Skeletal muscle satellite cell (primary cell): ENCODE measurements around the gene CCDC38. TPM values are rescaled to one million over a fixed set of nuclear protein-coding genes. Genes with fewer than 3 reads are reported as not detected.

Experiments
- H3K27me3 ChIP-seq: 2 replicates; pipeline ENCODE4 v1.7.0; 2013; ENCODE audit warnings: low read length; ENCODE audit not compliant: control insufficient read depth, insufficient read depth
- H3K36me3 ChIP-seq: 2 replicates; pipeline ENCODE4 v1.7.0; 2013; ENCODE audit warnings: mild to moderate bottlenecking, control low read depth, low read length; ENCODE audit not compliant: insufficient read depth
- H3K4me1 ChIP-seq: 2 replicates; pipeline ENCODE4 v1.7.0; 2013; ENCODE audit warnings: low read length; ENCODE audit not compliant: control insufficient read depth, insufficient read depth
- H3K4me2 ChIP-seq: 2 replicates; pipeline ENCODE4 v1.7.0; 2013; ENCODE audit warnings: mild to moderate bottlenecking, low read length
- H3K4me3 ChIP-seq: 2 replicates; pipeline ENCODE4 v1.7.0; 2013; ENCODE audit warnings: low read length
- H3K9ac ChIP-seq: 2 replicates; pipeline ENCODE4 v1.7.0; 2013; ENCODE audit warnings: mild to moderate bottlenecking, low read depth, low read length, moderate library complexity
- H3K9me3 ChIP-seq: replicated peaks from 2 replicates; pipeline ENCODE4 v1.7.0; 2013; ENCODE audit warnings: mild to moderate bottlenecking, control low read depth, low read length
- total RNA-seq: library from RNA; depleted of rRNA; stranded (reverse); fragments of >200 nt; gene quantifications from 2 replicates; pipeline ENCODE4 v1.2.3, GENCODE V29; 2012; rRNA removed

CCDC38 gene
- total RNA-seq, result 0.22 TPM in 1 of 2 replicates, not detected in the other

DNA sequence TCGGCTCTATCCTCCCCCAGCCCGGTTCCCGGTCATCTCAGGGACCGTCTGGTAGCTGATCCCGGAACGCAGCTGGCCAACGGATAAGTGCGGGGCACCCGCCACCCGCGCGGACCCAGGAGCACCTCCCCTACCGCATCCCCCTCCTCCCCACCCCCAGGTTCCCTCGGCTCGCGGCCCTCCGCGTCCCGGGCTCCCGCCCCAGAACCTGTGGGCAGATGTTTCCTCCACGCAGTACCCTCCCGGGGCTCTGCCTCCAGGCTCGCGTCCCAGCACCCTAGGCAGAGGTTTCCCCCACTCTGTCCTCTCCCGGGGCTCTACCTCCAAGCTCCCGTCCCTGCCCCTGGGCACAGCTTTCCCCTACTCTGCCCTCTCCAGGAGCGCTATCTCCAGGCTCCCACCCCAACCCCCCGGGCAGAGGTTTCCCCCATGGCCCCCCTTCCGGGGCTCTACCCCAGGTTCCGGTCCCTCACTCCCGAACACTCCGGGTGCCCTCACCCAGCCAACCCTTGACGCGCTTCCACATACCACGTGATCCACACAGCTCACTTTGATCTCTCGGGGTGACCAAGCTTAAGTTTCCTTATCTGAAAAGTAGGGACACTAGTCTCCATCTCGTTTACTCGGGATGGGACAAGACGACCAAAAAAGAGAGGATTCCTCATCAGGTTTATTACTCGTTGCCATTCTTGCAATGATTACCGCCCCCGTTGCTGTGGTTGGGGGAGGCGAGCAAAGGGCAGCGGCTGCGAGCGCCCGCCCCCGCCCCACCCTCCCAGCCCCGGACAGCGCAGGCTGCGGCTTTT, at the start of gene CCDC38:
TSS of gene CCDC38 (minus strand) at position 91 of the 806 bp plus-strand sequence. CDS start 6,105 bp downstream, outside the sequence.
- Histone ChIP-seq H3K4me1 (no peaks in the 10 kb centered on the region), H3K27me3 (peaks cover 9% of the 10 kb centered on the region), H3K4me3 (peak within 1 kb of the TSS; percentile 86), H3K4me2 (peak within 1 kb of the TSS; percentile 97), H3K9ac (peak within 1 kb of the TSS; percentile 75), H3K9me3 (no peaks in the 10 kb centered on the region), H3K36me3 (no peaks in the 10 kb centered on the region)

DNA sequence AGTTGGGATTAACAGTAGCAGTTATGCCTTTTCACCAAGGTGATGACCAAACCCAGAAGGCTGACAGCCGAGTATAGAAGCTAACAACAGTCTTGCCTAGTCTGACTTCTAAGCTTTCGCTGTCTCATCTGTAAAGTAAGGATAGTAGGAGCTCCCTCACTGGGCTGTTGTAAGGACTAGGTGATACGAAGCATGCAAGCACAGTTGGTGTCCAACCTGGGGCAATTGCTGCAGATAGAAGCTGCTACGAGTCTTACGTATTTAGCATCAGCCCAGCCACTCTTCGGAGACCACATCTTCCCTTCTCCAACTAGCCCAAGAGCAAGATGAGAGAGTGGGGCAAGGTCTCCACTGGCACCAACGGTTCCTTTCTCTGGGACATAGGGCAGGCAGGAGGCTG, 47.7 kb upstream of the CCDC38 start:
- Histone ChIP-seq H3K9ac (no peak overlapping the region), H3K27me3 (peaks cover 35% of the 10 kb centered on the region), H3K9me3 (no peaks in the 10 kb centered on the region), H3K4me1 (no peaks in the 10 kb centered on the region), H3K4me3 (no peak overlapping the region), H3K4me2 (no peak overlapping the region), H3K36me3 (no peaks in the 10 kb centered on the region)

DNA sequence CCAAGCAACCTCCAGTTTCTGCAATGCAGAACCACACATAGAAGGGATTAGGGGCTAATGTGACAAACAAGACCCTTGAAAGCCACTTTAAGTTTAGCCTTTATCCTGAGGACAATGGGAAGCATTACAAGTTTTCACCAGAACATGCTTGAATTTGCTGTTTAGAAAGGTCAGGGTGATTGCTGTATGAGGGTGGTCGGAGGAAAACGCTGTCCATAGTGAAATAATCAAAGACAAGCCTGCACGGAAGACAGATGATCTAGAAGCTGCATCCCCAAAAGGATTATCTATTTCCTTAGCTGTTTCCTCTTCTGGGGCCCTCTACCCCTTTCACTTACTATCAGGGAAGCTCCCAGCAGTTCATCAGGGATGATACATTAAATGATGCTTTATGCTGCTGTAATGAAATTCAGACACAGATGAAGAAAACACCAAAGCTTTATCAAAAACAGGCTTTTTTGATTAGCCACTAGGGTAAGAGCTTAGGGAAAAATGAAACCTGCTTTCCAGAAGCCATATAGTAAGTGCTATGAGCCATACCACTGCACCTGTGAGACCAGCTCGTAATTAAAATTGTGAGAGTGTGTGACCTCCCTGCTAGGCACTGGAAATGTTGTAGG, 47.2 kb upstream of the CCDC38 start:
- Histone ChIP-seq H3K4me1 (no peaks in the 10 kb centered on the region), H3K27me3 (peaks cover 35% of the 10 kb centered on the region), H3K9me3 (no peaks in the 10 kb centered on the region), H3K4me2 (no peak overlapping the region), H3K4me3 (no peak overlapping the region), H3K9ac (no peak overlapping the region), H3K36me3 (no peaks in the 10 kb centered on the region)

DNA sequence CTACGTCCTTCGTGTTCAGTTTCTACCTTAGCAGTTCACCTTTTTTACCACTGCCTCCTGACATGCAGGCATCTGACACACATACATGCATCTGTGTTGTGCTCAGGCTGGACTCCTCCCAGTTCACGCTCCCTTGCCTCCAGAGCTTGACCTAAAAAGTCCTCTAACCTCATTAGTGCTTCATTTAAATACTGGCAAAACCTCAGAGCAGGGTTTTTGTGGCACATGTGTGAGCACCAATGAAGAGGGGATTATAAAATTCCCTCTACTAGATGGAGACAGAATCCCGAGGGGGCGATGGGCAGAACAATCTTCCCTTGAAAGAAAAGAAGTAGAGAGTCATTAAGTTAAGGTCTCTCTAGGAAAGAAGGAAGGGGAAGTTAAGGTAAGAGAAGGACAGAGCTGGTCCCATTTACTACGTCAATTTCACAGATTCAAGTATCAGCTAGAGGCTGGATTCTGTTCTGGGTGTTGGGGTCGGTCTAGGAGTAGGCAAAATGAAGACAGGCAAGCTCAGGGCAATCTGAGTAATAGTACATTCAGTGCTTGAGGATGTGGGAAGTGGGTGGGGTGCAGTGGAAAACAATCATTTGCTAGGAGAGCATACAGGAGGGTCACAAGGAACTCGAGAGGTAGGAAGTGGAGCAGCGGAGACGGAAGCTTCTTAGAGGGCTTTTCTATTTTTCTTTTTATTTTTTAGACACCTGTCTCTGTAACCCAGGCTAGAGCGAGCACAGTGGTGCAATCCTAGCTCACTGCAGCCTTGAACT, 46.3 kb upstream of the CCDC38 start:
- Histone ChIP-seq H3K4me3 (no peak overlapping the region), H3K36me3 (no peaks in the 10 kb centered on the region), H3K9me3 (no peaks in the 10 kb centered on the region), H3K9ac (no peak overlapping the region), H3K4me2 (no peak overlapping the region), H3K4me1 (no peaks in the 10 kb centered on the region), H3K27me3 (peaks cover 32% of the 10 kb centered on the region)

DNA sequence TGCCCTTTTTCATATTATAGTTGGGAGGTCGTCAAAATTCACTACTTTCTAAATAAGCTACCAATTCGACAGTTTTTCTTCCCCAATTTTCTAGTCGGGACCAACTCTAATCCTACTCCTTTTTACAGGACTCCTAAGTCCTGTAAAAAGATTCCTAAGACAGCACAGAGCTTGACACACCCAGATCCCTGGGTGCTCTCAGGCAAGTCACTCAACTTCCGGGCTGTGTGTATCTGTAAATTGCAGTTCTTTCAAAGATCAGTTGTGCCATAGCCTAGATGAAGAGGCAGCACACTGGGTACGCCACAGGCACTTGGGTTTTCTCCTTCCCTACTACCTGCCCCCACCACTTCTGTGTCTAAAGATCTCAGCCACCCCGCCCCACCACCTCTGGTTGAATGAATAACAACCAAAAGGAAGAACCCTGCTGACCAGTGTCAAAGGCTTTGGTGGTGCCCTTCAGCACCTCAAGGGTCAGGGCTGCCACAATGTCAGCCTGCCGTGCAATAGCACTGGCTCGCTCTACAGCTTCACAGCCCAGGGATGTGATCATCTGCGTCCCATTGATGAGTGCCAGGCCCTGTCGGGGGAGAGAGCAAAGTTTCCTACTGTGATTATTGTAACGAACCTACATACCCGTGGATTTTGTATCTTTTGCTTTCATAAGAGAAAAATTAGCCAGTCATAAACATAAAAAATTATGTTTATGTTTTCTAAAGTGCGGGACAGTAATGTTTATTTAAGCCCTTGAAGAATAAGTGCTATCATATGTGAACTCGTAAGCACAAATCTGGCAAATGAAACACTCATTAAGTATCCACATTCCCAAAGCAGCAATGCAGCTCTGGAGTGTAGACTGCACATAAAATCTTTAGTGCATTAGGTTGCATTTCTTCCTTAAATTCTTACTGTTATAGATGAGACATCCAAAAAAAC, 44.5 kb upstream of the CCDC38 start:
- Histone ChIP-seq H3K27me3 (peaks cover 20% of the 10 kb centered on the region), H3K9me3 (no peaks in the 10 kb centered on the region), H3K36me3 (no peaks in the 10 kb centered on the region), H3K4me1 (no peaks in the 10 kb centered on the region), H3K4me2 (no peak overlapping the region), H3K9ac (no peak overlapping the region), H3K4me3 (no peak overlapping the region)

DNA sequence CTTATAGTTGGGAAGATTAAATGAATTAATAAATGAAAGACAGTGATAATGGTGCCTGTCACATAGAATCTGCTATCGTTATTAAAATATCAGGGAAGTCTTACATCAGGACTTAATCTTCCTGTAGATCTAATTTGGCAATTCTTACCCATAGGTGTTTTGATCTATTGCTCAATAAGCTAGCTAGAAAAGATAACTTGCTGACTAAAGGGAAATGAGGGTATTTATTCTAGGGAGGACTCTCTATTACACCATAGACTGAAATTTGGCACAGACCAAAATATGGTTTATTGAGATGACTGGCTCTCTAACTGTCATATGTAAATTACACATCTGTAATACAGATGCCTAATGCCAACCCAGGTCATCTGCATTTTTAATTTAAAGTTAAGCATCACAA, 42.3 kb upstream of the CCDC38 start:
- Histone ChIP-seq H3K27me3 (peaks cover 10% of the 10 kb centered on the region), H3K9ac (no peak overlapping the region), H3K4me2 (no peak overlapping the region), H3K36me3 (no peaks in the 10 kb centered on the region), H3K4me3 (no peak overlapping the region), H3K4me1 (no peaks in the 10 kb centered on the region), H3K9me3 (no peaks in the 10 kb centered on the region)

DNA sequence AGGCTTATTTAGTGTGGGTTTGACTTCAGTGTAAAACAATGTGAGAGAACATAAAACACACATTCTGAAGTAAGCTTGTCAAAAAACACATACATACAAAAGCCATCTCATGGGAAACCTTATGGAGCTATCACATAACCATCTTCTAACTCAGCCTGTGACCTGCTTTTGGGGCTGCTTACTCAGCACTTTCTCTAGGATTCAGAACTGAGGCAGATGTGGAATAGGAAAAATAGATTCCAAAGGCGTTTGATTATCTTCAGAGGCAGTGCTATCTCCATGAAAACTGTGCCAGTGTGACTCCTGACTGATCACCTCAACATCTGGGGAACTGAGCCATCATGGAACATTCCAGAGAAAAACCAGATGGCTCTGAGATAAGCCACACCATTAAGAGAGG, 40.2 kb upstream of the CCDC38 start:
- no peaks in the 10 kb centered on the region for H3K4me1 ChIP-seq

DNA sequence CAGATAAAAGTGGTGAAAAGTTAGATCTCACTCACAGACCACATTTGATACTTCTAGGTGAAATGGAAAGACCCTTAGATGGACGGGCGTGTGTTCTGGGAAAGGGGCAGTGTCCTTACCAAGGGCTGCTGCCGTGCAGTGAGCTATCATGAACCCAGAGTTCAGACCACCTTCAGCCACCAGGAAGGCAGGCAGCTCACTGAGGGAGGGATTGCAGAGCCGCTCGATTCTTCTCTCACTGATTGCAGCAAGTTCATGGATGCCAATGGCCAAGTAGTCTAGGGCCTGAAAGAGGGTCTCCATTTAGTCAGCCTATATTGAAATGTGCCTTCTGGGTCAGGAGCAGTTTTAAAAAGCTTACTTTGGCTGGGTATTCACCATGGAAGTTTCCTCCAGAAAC, 38.0 kb upstream of the CCDC38 start:
- no peak overlapping the region for H3K4me3 ChIP-seq
- H3K9ac ChIP-seq, result no peak overlapping the region
- no peaks in the 10 kb centered on the region for H3K9me3 ChIP-seq
- no peaks in the 10 kb centered on the region for H3K27me3 ChIP-seq
- H3K36me3 ChIP-seq, result no peaks in the 10 kb centered on the region
- H3K4me2 ChIP-seq, result no peak overlapping the region
- H3K4me1 ChIP-seq, result no peaks in the 10 kb centered on the region

More for the DNA sequence above, 40.2 kb upstream of the CCDC38 start:
- Histone ChIP-seq H3K27me3 (no peaks in the 10 kb centered on the region), H3K36me3 (no peaks in the 10 kb centered on the region), H3K9me3 (no peaks in the 10 kb centered on the region), H3K4me2 (no peak overlapping the region), H3K9ac (no peak overlapping the region), H3K4me3 (no peak overlapping the region)

DNA sequence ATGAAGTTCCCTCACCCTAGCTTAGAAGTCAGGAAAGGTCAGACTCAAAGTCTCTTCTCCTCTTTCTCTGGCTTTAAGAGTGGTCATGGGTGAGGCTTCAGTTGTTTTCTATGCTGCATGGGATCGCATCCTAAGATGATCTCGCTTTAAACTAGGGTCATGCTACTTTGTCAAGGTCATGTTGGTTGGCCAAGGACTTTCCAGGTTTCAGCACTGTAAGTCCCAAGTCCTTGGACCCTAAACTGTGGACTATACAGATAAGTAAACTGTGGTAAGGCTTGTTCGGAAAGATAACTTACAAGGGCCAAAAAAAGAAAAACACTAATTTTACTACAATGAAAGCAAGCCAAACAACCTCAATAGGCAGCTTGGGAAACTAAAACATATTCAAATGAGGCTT, 36.4 kb upstream of the CCDC38 start:
- H3K27me3 ChIP-seq, result no peaks in the 10 kb centered on the region
- H3K9ac ChIP-seq, result no peak overlapping the region
- no peaks in the 10 kb centered on the region for H3K36me3 ChIP-seq
- no peaks in the 10 kb centered on the region for H3K4me1 ChIP-seq
- no peak overlapping the region for H3K4me3 ChIP-seq
- H3K4me2 ChIP-seq, result no peak overlapping the region
- no peaks in the 10 kb centered on the region for H3K9me3 ChIP-seq

DNA sequence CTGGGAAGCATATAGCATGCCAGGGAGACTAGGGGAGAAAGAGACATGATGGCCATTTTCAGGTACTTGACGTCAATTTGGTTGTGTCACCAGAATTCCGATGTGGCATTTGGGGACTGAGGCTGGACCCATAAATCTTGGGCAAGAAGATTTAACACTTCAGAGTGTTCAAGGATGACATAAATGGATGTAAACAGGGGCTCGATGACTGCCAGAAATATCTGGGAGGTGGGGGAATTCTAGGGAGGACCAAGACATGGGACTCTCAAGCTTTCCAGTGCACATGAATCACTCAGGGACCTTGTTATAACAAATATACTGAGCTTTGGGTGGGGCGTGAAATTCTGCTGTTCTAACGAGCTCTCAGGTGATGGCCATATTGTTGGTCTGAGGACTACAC, 35.9 kb upstream of the CCDC38 start:
- Histone ChIP-seq H3K4me2 (no peak overlapping the region), H3K9me3 (no peaks in the 10 kb centered on the region), H3K4me1 (no peaks in the 10 kb centered on the region)

More for the DNA sequence above, 35.9 kb upstream of the CCDC38 start:
- no peak overlapping the region for H3K9ac ChIP-seq
- no peaks in the 10 kb centered on the region for H3K27me3 ChIP-seq
- no peak overlapping the region for H3K4me3 ChIP-seq
- H3K36me3 ChIP-seq, result no peaks in the 10 kb centered on the region
